COR-L47 (cell line): ENCODE results near the gene IL1RAPL2.
"Not testable (repeated sequence)": the region's sequence is repeated elsewhere in the genome, so short reads cannot be mapped to it uniquely, and the experiment has no call there.

Experiments
- DNase-seq: peaks from one replicate; lab custom pipeline; 2025; lab: John Stamatoyannopoulos, UW

The IL1RAPL2 gene

GRCh38 chrX:105018865-105019264, 452.9 kb downstream of the IL1RAPL2 start:
- no peak for DNase-seq

GRCh38 chrX:105028962-105029361, 463.0 kb downstream of the IL1RAPL2 start:
- DNase-seq: not testable (repeated sequence)

- no peak for DNase-seq
Observed at GRCh38 chrX:105038672-105039328, 472.8 kb downstream of the IL1RAPL2 start.

GRCh38 chrX:105050921-105051320, 484.9 kb downstream of the IL1RAPL2 start:
- no peak for DNase-seq

GRCh38 chrX:105051364-105051763, 485.4 kb downstream of the IL1RAPL2 start:
- DNase-seq: no peak

- no peak for DNase-seq
Observed at GRCh38 chrX:105052926-105053325, 486.9 kb downstream of the IL1RAPL2 start.

GRCh38 chrX:105063743-105064142, 497.7 kb downstream of the IL1RAPL2 start:
- no peak for DNase-seq

- DNase-seq: no peak
Observed at GRCh38 chrX:105098201-105098600, 532.2 kb downstream of the IL1RAPL2 start.

GRCh38 chrX:105098812-105099211, 532.8 kb downstream of the IL1RAPL2 start:
- DNase-seq: no peak

GRCh38 chrX:105101378-105101777, 535.4 kb downstream of the IL1RAPL2 start:
- no peak for DNase-seq

GRCh38 chrX:105109936-105110335, 543.9 kb downstream of the IL1RAPL2 start:
- no peak for DNase-seq

- no peak for DNase-seq
Observed at GRCh38 chrX:105114554-105115130, 548.6 kb downstream of the IL1RAPL2 start.

- not testable (repeated sequence) for DNase-seq
Observed at GRCh38 chrX:105115596-105116320, 549.8 kb downstream of the IL1RAPL2 start.

- DNase-seq: no peak
Observed at GRCh38 chrX:105116486-105116885, 550.5 kb downstream of the IL1RAPL2 start.

- DNase-seq: no peak
Observed at GRCh38 chrX:105117621-105118020, 551.6 kb downstream of the IL1RAPL2 start.

- no peak for DNase-seq
Observed at GRCh38 chrX:105120463-105120862, 554.5 kb downstream of the IL1RAPL2 start.

- DNase-seq: no peak
Observed at GRCh38 chrX:105121186-105121585, 555.2 kb downstream of the IL1RAPL2 start.

- no peak for DNase-seq
Observed at GRCh38 chrX:105126201-105126600, 560.2 kb downstream of the IL1RAPL2 start.

GRCh38 chrX:105134273-105134672, 568.3 kb downstream of the IL1RAPL2 start:
- no peak for DNase-seq

GRCh38 chrX:105136786-105137185, 570.8 kb downstream of the IL1RAPL2 start:
- no peak for DNase-seq

GRCh38 chrX:105150036-105150435, 584.0 kb downstream of the IL1RAPL2 start:
- DNase-seq: no peak

- DNase-seq: no peak
Observed at GRCh38 chrX:105150557-105150956, 584.6 kb downstream of the IL1RAPL2 start.

GRCh38 chrX:105167233-105167632, 601.2 kb downstream of the IL1RAPL2 start:
- DNase-seq: no peak
